GM19193 (cell line): ENCODE measurements around the gene CRIM1.

Source experiments
- POLR2A ChIP-seq: IDR thresholded peaks from 4 replicates; pipeline ENCODE4 v1.6.1; 2011; ENCODE audit not compliant: insufficient read depth, insufficient read length; ENCODE audit errors: extremely low read depth

The CRIM1 gene

GRCh38 chr2:36507408-36507812, 151.8 kb downstream of the CRIM1 start:
- no peak for TF ChIP-seq POLR2A

DNA sequence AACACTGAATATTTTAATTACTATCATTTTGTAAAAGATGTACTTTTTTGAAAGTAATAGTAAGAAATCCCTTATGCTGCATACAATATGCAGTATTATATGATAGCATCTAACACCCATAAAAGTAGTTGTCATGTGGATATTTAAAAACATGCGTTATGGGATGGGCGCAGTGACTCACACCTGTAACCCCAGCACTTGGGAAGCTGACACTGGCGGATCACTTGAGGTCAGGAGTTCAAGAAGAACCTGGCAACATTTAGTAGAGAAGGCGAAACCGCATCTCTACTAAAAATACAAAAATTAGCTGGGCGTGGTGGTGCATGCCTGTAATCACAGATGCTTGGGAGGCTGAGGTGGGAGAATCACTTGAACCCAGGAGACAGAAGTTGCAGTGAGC, 153.5 kb downstream of the CRIM1 start:
- TF ChIP-seq POLR2A = no peak

- TF ChIP-seq POLR2A = no peak
These were observed 156.5 kb downstream of the CRIM1 start for GRCh38 chr2:36511858-36512603.

DNA sequence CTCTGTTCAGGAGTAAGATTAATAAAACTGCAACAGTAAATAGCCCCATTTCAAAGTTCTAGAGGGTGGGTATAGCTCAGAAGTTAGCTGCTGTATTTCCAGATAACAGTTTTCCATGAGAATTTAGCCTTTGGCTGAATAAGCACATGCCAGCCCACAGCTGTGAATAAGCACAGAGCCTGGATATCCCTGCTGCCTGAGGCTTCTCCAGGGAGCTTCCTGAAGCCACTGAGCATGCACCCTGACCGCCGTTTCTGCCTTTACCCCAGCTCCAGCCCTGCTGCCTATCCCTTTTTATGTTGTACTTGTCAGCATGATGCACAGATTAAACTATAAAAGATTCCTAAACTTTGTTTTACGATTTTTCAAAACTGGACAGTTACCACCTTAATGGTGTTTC, 157.1 kb downstream of the CRIM1 start:
- TF ChIP-seq POLR2A = no peak

DNA sequence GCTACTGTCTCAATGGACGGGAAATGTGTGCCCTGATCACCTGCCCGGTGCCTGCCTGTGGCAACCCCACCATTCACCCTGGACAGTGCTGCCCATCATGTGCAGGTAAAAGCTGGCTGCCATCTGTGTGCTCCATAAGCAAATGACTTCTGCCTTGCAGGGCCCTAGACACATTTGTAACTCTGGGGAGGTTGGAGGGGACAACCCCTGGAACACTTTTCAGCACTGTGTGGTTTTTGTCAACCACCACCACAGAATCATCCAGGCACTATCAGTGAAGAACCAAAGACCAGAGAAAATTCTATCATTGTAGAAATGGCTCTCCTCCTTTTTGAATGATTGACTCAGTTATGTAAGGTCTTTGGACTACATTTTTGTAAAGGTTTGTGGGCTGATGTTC, 158.1 kb downstream of the CRIM1 start:
- TF ChIP-seq POLR2A = no peak

- TF ChIP-seq POLR2A = no peak
These were observed 160.0 kb downstream of the CRIM1 start for GRCh38 chr2:36515538-36515937.

DNA sequence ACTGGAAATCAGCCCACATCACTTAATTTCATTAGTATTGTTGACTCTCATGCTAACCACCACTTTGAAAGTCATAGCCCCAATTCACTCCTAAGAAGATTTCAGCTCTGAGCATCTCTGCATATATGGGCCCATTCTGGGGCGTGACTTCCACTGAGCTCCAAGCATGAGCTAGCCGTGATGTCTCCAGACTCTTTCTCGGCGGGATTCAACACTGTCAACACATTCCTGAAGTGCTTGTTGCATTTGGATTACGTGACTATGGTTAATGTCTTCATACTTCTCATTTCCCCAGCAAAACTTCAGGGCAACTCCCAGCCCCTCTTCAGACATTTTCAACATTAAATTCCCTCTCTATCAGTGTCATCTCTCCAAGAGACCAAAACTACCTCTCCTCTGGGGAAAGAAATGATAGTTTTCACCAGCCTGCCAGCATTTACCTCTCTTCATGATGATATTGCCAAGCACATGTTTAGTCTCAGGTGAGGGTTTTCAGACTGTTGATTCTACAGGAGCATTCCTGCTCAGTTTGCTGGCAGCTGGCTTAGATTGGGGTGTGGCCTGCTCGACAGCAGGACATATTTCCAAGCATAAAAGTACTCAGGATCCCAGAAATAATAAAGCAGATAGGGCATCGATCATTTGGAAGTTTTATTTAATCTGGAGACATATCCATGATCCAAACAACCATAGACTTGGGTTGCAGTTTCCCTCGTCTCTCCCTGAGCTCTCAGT, 160.7 kb downstream of the CRIM1 start:
- no peak for TF ChIP-seq POLR2A

DNA sequence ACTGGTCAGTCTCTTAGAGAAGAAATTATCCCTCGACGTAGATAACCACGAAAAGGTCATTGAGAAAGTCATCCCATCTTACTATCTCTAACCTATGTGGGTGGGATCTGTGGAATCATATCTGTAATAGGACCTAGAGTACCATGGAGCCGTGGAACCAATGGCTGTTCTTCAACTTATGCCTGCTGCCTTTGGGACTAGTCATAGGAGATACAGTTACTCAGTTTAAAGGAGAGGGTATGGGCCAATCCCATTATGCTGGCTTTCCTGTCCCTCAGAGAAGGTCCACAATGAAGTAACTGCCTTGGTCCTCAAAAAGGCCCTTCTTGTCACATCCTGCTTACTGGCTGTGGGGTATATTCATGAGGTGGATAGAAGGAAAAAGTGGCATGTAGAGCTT, 164.9 kb downstream of the CRIM1 start:
- TF ChIP-seq POLR2A = no peak

DNA sequence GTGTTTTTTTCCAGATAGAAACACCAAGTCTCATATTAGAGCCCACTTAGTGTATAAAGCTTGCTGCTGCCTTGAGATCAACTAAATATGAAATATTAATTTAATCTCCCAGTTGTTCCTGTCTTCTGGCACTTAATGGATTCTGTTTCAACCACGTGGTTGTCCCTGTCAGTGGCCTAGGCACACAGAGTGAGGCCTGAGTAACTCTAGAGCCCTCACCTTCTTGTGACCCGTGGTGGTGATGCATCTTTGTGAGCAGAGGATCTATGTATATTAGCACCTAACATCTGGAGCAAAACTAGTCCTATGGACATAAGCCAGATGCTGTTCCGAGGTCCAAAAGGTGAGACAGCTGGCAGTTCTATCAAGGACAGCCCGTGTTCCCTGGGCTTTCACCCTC, 167.6 kb downstream of the CRIM1 start:
- TF ChIP-seq POLR2A = no peak

DNA sequence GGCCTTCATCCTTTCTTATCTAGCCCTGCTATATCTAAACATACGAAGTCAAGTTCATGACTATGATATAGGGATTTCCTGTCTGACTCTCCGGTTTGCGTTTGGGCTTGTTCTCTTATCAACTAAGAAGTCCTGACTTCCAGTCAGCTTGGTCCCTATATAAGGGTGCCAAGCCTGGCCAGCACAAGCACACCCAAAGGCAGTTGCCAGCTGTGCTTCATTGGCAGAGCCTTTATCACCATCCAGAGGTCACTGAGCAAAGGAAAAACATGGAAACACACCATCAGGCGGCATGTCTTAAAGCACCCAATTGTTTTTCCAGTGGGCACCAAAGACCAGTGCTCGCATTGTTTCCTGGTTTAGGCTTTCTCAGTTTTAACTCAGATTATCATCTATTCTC, 169.7 kb downstream of the CRIM1 start:
- no peak for TF ChIP-seq POLR2A

- no peak for TF ChIP-seq POLR2A
These were observed 170.6 kb downstream of the CRIM1 start for GRCh38 chr2:36526226-36526625.

GRCh38 chr2:36528274-36528673, 172.7 kb downstream of the CRIM1 start:
- no peak for TF ChIP-seq POLR2A

DNA sequence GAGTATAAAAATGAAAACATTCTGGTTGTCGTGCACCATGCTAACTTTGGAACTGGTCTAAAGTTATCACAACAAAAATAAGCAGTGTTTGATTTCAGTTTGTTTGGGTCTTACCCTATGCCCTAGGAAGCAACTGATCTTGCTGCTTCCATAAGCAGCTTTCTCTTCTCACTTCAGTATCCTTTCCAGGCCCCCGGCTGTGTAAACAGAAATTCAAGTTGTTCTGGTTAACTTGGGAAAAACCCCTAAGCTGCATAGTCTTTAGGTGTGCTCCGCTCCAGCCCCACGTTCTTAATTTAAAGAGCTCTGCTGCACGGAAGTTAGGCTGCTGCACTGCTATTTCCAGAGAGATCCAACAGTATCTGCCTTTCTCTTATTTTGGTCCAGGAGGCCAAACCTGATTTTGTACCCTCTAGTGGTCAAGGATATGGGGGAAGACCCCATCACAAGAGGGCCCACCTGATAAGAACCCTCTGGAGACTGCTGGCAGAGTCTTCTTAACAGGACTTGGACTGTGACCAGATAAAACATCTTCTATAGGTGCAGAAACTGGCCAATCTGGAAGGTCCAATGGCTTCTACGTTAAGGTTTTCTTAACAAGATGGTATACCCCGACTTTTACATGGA, 173.3 kb downstream of the CRIM1 start:
- TF ChIP-seq POLR2A = no peak

DNA sequence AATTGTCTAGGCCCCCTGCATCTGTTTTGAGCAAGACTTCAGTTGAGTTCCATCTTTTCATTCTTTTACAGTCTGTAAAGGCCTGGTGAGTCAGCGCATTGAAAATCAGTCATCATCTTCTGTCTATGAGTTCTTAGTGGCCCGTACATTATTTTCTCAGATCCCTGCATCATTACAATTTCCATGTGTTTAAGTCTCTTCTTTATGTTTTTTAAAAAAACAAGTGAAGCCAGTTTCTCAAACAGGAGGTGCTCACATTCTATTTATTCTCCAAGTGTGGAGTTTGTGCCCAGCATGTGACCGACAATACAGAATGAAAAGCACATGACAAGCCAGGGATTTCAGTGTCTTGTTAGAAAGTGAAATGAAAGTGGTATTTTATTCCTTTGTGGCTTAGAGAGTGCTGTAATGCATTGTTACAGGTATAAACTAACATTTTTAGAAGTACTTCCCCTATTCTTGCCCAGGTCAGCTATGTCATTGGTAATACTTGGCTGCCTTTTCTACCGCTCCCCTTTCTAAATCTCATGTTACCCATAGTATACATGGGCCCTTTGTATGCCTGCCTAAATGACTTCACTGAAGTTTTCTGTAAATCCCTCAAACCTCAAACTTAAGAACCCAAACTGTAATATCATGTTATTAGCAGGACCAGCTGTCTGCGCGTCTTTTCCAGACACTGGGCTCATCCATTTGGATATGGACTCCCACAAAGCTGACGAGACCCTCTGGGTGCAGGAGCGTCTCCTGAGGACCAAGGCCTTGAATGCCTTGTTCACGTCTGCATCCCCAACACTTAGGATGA, 174.8 kb downstream of the CRIM1 start:
- TF ChIP-seq POLR2A = no peak

GRCh38 chr2:36530983-36531354, 175.4 kb downstream of the CRIM1 start:
- no peak for TF ChIP-seq POLR2A
